G401 (cell line): ENCODE results near the gene MAGI1. TPM values are rescaled to one million over a fixed set of nuclear protein-coding genes. Genes with fewer than 3 reads are reported as not detected.
"Not testable (repeated sequence)": the region's sequence is repeated elsewhere in the genome, so short reads cannot be mapped to it uniquely, and the experiment has no call there.

Source experiments
- DNase-seq: peaks from one replicate; pipeline ENCODE4 v3.0.0-alpha.2; 2015; ENCODE audit warnings: low spot score
- in situ Hi-C: cut with HindIII; loops from 2 replicates; pipeline ENCODE4 v1.10.0; 2016; ENCODE audit warnings: low sequenced_read_pairs, mixed read lengths
- total RNA-seq: library from RNA; depleted of rRNA; stranded (reverse); fragments of >200 nt; shearing (Covaris generic); gene quantifications from 2 replicates; pipeline ENCODE4 v1.2.3, GENCODE V29; 2014

Gene MAGI1
- total RNA-seq, 1 experiment from 2014 or later = 7.7 TPM

DNA sequence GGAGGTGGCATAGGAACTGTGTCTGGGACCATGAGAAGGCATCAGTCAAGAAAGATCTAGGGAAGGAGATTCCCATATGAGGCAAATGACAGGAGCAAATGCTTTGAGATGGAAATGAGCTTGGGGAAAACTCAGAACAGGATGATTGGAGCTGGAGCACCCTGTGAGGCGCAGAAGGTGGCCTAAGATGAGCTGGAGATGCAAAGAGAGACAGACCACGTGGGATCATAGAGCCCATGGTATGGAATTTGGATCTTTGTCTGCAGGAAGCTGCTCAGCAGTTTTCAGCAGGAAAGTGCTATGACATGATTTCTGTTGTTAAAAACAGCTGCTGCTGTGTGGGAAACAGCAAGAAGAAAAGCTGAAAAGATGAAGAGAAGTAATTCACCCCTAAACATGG, 310.6 kb downstream of the MAGI1 start:
- in situ Hi-C loops = no loop called here
- DNase-seq = no peak

- in situ Hi-C loops = no loop called here
- no peak for DNase-seq
Measured at GRCh38 chr3:65723985-65724384, 314.7 kb downstream of the MAGI1 start.

DNA sequence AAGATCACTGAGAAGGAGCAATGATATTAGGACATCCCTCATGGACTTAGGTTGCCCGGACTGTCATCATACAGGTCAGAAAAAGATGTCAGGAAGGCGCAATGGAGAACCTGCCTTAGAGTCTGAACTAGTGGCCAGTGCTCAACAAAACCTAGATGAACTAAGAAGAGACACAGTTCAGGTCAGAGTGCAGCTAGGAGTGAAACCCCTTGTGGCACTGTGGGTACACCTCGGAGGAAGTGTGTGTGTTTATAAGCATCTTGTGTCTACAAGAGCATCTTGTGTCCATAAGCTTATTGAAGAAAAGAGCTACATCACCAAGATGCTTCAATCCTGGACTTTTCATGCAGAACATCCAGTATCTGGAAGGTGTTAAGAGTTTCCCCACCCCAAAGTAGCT, 315.7 kb downstream of the MAGI1 start:
- in situ Hi-C loops = no loop called here
- DNase-seq = no peak

GRCh38 chr3:65720989-65721737, 317.6 kb downstream of the MAGI1 start:
- in situ Hi-C loops = no loop called here
- no peak for DNase-seq

GRCh38 chr3:65719639-65720038, 319.1 kb downstream of the MAGI1 start:
- DNase-seq, in situ Hi-C loops: not testable (repeated sequence)

DNA sequence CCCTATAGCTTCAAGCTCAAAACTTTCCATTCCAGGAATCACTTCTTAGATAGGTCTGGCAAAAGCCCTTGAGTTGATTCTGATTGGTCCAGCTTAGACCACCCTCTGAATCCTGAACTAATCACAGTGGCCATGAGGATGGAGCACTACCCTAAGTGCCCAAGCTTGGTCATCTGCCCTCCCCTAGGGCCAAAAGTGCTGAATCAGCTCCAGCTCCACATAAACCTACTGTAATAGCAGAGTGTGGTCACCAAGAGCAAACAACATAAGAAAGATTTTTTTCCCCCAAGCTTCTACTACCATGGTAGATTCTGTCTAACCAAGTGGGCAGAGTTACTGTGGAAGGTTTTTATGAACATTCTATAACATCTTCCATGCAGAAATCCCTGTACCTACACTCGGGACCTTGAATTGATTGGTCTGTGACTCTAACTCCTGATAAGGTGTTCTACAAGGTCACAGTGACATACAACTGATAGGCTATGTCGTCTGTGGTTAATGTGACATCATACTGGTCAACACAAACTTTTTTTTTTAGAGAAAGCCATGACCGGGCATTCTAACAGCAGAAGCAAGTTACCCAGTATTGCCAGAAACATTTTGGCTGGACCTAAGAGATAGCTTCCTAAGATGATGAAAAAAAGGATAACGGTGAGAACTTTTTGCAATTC, 320.9 kb downstream of the MAGI1 start:
- in situ Hi-C loops = no loop called here

DNA sequence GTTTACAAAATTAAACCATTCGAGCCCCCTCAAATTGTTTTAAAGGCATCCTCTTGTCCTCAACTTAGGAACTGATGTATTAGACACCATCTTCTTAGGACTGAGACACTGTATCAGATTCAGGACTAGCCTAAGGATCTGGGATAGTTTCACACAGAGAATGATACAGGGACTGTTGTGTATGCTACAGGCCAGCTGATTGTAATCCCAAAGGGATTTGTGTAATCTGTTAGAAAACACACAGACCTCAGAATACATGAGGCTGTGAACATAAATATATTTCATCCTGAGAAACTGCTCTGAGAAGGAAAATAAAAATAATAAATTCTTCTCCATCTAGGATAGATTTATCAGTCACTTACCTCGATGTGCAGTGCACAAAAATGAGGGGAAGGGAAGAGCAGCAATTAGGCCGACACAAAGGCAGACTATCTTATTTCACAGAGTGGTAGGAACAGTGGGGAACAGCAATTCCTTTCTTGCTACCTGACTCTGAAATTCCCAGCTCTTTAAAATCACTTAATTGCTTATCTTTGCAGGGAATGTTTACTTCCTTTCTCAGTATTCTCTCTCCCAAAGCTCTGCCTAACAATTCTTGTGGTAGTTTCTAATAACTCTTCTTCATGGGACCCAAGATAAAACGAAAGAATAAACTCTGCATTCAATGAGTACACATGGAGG, 322.5 kb downstream of the MAGI1 start:
- in situ Hi-C loops = no loop called here
- DNase-seq = no peak

More for the DNA sequence above, 320.9 kb downstream of the MAGI1 start:
- no peak for DNase-seq

DNA sequence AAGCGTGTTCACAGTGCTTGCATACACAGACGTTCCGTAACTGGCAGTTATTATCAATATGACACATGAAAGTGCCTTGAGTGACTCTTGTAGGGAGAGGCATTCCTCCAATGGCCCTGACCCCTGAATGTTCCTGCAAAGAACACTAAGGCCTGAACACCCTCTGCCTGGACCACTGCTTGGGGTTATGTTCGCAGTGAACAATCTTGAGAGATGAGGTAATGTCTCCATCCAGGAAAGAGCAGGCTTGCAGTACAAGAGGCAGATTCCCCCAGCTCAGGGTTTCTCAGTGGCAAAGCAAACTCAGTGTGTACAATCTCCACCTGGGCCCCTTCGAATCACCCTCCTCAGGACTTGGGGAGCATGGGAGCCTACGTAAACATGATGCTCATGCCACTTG, 324.6 kb downstream of the MAGI1 start:
- in situ Hi-C loops = no loop called here
- no peak for DNase-seq

- peak; percentile 36 for DNase-seq
- in situ Hi-C loops = no loop called here
Measured at GRCh38 chr3:65713016-65713415, 325.7 kb downstream of the MAGI1 start.

DNA sequence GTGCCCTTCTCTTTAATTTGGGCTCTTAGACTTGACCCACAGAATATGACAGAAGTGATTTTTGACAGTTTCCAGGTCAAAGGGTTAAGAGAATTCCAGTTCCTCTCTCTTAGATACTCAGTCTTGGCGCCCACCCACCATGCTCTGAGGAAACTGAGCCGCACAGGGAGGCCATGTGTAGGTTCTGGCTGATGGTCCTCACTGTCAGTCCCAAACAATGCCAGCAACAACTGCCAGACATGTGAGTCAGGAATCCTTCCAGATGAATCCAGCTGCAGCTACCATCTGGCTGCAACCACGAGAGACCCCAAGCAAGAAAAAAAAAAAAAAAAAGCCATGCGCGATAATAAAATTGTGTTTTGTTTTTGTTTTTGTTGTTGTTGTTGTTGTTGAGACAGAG, 326.6 kb downstream of the MAGI1 start:
- in situ Hi-C loops = no loop called here
- no peak for DNase-seq

- in situ Hi-C loops = no loop called here
- DNase-seq = no peak
Measured at GRCh38 chr3:65706776-65707568, 331.7 kb downstream of the MAGI1 start.

DNA sequence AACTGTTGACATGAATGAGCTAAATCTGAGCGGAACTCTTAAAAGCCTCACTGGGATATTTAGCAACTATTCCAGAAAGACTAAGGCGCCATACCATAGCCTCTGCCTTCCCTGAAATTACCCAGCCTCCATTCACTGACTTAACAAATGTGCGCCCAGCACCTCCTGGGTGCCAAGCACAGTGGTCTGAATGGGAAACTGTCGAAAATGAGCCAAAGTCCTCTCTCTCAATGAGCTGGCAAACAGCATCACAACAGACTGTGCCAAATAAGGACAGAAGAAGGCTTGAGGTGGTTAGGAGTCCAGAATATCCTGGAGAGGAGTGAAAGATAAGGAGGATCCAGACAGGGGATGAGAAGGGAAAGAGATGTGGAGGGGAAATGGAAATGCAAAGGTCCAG, 332.4 kb downstream of the MAGI1 start:
- in situ Hi-C loops = no loop called here
- peak; percentile 37 for DNase-seq

GRCh38 chr3:65703820-65704219, 334.9 kb downstream of the MAGI1 start:
- in situ Hi-C loops = no loop called here
- no peak for DNase-seq

DNA sequence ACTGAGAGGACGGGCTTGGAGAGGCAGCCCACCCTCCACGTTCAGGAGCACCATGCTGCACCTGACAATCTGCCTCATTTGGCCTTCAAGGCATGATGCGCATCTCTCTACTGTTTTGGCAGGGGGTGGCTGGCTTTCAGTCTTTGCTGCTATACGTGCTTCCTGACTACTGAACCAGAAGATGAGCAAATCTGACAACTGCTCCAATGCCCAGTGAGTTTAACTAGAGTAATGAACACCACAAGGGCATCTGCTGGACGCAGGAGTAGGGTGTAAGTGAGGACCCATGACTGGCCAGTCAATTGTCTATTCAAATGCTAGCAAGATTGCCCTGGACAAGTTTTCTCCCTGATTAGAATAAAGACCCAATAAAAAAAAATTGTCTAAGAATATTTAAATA, 335.7 kb downstream of the MAGI1 start:
- in situ Hi-C loops = no loop called here
- DNase-seq = peak; percentile 63

DNA sequence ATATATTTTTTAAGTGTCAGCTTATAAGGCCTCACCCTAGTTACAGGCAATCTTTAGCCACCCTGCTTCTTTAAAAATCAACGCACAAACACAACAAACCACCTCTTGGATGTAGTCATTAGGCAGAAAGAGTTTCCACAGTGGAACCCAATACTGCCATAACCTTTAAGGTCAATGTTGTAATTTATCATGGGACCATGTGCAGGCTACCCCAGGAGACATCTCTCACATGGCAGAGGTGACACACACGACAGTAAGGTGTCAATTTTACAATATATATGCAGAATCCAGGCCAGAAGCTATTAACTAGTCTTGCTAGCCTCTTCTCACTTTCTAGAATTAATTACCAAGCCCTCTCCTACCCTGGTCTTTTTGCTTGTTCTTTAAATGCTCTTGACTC, 336.5 kb downstream of the MAGI1 start:
- DNase-seq = no peak
- in situ Hi-C loops = no loop called here

DNA sequence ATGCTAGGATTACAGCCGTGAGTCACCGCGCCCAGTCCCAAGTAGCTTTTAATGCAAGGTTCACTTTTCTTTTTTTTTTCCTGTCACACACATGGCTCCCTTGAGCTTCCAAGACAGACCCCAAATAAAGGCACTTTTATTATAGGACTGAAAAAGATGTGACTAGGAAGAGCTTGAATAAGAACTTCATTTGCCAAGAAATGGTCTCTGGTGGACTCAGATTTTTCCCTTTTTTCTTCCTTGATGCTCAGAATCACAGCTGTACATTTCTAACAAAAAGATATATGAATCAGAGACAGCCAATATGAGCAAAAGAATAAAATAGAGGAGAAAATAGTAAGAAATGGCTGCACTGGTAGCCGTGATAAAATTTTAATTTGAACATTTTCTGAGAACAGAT, 337.2 kb downstream of the MAGI1 start:
- DNase-seq = no peak
- in situ Hi-C loops = no loop called here

DNA sequence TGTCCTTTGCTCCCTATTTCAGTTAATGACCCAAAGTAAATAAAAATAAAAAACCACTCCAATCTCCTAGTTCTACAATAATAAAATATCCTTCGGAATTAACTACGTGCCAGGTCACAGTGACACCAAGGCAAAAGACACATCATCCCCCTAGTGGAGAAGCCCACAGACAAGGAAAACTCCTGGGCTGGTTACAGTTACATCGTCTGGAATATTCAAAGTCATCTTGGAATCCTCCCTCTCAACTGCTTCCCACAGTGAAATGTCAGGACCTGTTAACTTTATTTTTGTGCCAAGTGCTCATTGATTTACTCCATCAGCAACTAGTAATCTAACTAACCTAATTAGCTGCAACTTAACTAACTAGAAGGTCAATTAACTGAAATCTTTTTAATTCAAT, 349.3 kb downstream of the MAGI1 start:
- no peak for DNase-seq
- in situ Hi-C loops = no loop called here

DNA sequence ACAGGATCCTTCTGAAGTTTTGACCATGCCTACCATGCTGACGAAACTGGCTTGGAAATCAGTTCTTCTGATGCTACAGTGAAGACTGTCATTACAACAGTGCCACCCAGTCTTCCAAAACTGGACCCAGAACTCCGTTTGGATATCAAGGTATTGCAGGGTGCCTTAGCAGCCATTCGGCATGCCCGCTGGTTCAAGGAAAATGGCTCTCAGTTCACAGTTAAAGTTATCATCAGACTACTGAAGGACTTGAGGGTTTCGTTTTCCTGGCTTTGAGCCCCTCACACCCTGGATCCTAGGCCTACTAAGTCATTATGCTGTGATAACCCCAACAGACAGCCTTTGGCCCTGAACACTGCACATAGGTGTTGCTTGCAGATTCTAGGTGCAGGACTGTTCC, 351.0 kb downstream of the MAGI1 start:
- in situ Hi-C loops = no loop called here
- no peak for DNase-seq

DNA sequence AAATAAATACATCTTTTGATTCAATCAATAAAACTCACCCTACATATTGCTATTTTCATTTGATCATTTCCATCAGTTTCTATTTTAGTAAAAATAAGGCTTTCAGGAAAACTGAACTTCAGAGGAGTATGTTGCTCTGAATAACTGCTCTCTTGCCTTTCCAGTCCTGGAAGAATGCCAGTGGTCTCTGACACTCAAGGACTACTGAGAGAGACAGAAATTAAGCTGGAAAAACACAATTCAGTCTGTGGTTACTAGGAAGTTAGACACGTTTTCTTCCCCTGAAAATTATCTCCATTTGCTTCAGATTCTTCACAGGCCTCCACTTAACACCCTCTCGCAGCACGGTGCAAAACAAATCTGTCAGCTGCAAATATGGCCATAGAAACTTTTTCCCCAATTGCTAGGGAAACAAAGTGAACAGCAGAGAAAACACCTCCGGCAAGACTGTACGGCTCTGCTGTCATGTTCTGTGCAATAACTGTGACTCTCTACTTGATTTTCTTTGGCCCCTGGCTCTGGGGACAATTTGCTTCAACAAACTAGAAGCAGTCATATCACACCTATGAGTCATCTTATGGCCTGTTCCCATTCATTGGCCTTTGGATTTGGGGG, 353.0 kb downstream of the MAGI1 start:
- peak; percentile 67 for DNase-seq
- in situ Hi-C loops = no loop called here
